HCT116 (cell line): ENCODE measurements around the gene CYSLTR1. TPM values are rescaled to one million over a fixed set of nuclear protein-coding genes. Genes with fewer than 3 reads are reported as not detected.

ENCODE experiments used
- total RNA-seq: library from RNA; stranded (reverse); gene quantifications from one replicate; pipeline ENCODE4 v1.2.1, GENCODE V29; 2021; ENCODE audit not compliant: unreplicated experiment

CYSLTR1 gene
- total RNA-seq, 1 experiment from 2014 or later = not detected

Other genes with a start within 250 kb of the CYSLTR1 start
- 492 TPM for gene PGK1, start 223.4 kb downstream of the CYSLTR1 start, total RNA-seq
- gene TAF9B, start 188.0 kb downstream of the CYSLTR1 start, total RNA-seq = 16.2 TPM